GM18511 (cell line): Measurements from ENCODE around the gene DTL.
A peak's percentile ranks its signal among the peaks of the same experiment; 100 is the strongest.
"Not testable (repeated sequence)": the region's sequence is repeated elsewhere in the genome, so short reads cannot be mapped to it uniquely, and the experiment has no call there.

Source experiments
- ATAC-seq: cut with Tn5 transposase; IDR thresholded peaks from one replicate; pipeline ENCODE4 v1.9.1; 2021; ENCODE audit warnings: mild to moderate bottlenecking, moderate library complexity; ENCODE audit not compliant: unreplicated experiment

DTL gene, protein sequence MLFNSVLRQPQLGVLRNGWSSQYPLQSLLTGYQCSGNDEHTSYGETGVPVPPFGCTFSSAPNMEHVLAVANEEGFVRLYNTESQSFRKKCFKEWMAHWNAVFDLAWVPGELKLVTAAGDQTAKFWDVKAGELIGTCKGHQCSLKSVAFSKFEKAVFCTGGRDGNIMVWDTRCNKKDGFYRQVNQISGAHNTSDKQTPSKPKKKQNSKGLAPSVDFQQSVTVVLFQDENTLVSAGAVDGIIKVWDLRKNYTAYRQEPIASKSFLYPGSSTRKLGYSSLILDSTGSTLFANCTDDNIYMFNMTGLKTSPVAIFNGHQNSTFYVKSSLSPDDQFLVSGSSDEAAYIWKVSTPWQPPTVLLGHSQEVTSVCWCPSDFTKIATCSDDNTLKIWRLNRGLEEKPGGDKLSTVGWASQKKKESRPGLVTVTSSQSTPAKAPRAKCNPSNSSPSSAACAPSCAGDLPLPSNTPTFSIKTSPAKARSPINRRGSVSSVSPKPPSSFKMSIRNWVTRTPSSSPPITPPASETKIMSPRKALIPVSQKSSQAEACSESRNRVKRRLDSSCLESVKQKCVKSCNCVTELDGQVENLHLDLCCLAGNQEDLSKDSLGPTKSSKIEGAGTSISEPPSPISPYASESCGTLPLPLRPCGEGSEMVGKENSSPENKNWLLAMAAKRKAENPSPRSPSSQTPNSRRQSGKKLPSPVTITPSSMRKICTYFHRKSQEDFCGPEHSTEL

DNA sequence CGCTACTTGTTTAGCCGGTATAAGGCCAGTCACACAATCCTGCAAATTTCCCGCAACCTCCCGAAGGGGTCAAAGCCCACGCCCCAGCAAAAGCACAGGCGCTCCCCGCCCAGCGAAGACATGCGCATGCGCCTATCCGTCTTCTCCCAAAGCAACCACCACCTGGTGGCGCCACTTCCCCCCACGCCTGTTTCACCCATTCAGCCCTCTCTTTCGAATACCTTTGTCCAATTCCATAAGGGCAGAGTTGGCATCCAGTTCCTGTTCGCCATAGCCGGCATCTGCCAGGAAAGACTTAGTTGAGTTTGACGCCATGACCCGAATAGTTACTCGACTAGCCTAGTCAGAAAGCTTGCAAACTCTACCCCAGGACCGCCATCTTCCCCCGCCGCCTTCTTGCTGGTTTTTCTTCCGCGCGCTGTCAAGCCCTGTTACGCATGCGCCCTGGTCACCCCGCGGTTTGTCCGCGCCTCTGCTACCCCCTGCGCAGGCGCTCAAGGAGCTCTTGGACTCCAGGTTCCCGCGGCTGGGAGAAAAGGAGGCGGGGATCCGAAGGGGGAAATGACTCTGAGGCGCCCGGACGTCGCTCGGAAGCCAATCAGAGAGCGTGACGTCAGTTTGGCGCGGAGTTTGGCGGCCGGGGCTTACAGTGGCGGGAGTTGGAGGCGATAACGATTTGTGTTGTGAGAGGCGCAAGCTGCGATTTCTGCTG, at the start of gene DTL, which contains the start of gene INTS7:
TSS of gene DTL (plus strand) at position 626 of the 712 bp plus-strand sequence. CDS start 143 bp downstream, outside the sequence.
TSS of gene INTS7 (minus strand) at position 435 of the 712 bp plus-strand sequence. CDS start at position 315, 120 bp downstream.
- peak; percentile 80 for ATAC-seq

DNA sequence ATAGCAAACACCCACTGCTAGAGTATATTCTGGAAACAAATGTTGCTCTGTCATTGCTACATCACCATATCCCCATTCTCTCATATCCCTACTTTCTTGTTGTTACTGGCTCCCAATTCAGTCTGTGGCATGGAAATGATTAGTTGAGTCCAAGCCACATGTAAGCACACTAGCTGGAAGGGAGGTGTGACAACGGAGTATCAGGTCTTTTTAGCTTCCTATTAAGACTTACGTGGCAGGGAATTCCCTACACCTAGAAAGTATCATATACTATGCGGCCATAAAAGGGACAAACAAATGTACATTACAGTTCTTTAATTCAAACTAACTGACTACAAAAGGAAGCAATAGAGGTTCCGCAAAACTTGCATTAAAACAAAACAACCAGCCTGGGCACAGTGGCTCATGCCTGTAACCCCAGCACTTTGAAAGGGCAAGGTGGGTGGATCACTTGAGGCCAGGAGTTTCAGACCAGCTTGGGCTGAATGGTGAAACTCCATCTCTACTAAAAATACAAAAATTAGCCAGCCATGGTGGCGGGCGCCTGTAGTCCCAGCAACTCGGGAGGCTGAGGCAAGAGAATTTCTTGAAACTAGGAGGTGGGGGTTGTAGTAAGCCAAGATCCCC, 48.8 kb upstream of the DTL start:
- ATAC-seq, result no peak

DNA sequence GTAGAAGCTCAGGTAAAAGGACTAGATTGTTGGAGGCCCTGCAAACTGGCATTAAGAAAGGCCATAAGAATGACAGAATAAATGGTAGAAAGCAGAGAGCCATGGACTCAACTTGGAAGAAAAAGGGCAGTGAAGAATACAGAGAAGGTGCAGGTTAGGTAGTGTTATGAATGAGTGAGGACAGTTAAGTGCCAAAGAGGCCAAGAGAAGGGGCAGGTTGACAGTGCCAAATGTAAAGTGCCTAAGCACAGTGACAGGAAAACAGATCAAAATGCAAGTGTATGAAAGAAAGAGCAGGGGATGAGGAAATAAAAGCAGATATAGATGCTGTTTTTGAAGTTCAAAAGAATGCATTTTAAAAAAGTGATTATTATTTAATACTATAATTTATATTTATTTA, 43.9 kb upstream of the DTL start:
- no peak for ATAC-seq

DNA sequence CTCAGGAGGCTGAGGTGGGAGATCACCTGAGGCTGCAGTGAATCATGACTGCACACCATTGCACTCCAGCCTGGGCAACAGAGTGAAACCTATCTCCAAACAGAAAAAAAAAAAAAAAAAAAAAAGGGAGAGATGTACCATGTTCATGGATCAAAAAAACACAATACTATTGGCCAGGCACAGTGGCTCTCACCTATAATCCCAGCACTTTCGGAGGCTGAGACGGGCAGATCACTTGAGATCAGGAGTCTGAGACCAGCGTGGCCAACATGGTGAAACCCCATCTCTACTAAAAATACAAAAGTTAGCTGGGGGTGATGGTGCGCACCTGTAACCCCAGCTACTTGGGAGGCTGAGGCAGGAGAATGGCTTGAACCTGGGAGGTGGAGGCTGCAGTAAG, 38.1 kb upstream of the DTL start:
- ATAC-seq, result not testable (repeated sequence)

DNA sequence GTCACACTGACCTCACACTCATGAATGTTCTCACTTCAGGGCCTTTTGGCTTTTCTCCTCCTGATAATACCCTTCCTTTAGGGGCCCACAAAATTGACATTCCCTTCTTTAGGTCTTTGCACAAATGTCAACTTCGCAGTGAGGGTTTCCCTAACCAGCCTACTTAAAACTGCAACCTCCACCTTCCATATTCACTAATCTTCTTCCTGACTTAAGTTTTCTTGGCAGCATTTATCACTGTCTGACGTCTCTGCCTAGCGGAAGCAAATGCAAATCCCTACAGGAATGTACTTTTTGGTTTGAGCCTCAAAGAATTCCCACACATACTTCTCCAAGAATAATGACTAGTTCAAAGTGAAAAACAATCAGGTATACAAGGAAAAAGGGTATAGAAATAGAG, 33.0 kb upstream of the DTL start:
- ATAC-seq, result no peak

DNA sequence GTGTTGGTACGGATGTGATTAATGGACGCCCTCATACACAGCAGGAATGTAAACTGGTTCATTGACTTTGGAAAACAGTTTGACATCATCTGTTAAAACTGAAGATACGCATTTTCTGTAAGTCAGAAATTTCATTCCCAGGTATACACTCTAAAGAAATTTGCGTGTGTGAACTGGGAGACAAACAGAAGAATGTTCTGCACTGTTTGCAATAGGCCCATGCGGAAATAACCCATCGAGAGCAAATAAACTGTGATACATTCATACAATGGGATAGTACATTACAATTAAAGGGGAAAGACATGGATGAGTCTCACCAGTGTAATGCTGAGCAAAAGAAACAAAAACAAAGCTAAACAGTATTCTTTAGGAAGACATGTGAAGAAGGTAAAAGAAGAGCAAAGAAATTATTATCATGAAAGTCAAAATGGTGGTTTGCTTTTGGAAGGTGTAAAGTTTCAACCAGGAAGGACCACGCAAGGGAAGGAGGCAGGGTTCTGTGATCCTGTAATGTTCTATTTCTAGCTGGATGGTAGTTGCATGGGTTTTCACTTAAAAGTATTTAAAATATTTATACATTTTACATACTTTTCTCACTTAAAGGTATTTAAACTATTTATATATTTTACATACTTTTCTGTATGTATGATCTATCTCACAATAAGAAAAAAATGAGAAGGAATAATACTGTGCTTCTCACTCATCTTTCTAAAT, 30.5 kb upstream of the DTL start:
- ATAC-seq, result no peak

DNA sequence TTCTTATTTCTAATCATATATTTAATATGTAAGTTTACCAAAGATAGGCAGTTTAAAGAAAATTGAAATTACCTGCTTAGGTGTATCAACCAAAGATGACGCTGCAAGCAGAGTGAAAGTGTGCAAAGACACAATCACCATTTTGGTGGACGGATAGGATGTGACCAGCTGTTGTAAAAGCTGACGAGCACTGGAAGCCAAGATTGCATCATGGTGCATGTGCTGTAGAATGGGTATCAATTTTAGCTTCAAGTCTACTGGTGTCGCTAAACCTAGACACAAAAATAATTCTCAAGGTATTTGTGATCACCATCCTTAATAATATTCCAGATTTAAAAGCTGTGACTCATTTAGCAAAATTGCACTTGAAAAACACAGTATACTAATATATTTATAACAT, 28.4 kb upstream of the DTL start:
- ATAC-seq, result no peak

DNA sequence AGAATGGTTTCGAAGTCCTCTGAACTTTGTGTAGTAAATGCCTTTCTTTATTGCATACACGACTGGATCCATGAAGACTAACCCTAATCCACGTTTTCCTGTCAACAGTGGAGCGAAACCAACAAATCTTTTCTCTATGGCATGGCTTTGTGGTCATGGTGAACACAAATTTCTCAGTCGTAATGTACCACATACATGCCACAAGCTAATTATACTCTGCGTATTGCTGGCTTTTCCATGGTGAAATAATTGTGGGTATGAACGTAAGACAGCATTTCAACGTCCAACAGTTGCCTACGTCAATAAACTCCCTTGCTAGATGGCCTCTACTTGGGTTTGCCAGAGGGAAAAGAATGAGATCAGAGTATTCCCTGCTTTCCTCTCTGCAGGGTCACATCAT, 27.7 kb upstream of the DTL start:
- no peak for ATAC-seq

DNA sequence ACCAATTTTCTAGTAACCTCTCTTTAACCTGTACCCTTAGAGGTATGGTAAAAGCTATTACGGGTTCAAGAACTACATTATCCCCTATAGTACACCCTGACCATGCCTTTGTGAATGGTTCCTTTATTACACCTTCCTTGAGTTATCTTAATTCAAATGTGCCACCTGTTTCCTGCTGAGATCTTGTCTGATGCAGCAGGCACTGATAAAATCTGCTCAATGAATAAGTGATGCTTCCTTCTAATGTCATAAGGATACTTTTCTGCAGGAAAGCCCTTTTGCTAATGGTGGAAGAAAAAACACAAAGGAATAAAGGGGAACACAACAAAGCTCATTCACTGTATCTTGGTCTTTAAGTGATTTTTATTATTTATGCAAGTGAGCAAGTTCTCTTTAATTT, 26.0 kb upstream of the DTL start:
- ATAC-seq, result no peak

DNA sequence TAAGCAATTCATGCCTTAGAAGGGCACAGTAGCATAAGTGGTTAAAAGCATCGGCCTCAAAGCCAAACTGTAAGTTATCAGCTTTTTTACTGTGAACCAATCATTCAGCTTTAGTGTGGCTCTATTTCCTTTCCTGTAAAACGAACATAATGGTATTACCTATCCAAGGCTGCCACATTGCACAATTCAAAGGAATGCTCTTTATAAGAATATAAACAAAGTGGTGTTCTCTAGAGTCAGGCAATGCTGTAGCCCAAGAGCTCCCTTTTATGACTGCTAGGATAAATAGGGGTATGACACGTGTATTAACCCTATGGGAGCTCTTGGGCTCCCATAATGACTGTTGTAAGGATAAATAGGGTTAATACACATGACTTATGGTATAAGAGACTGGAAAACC, 25.5 kb upstream of the DTL start:
- ATAC-seq, result no peak

DNA sequence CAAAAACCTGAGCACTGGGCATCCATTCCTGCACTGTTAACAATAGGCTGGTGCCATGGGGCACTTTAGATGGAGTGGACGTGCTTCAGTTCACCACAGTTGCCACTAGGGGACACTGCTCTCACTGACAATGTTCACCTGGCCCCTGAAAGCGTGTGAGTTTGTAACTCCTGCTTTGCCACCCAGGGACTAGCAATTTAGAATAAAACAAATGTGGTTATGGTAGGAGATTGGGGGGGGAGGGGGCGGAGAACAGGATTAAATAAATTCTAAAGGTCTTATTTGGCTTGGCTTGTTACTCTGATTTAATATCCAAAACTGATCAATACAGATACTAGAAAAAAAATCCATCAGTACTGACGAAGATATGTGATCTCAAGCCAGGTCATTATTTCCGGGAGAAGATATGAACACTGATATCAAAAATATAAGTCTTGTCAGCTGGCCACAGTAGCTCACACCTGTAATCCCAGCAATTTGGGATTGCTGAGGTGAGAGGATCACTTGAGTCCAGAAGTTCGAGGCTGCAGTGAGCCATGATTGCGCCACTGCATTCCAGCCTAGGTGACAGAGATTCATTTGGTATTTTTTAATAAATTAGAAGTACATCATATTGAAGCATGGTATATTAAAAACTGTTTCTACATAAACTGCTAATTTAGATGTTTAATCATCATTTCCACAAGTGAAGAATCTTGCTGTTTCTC, 23.4 kb upstream of the DTL start:
- peak; percentile 81 for ATAC-seq

DNA sequence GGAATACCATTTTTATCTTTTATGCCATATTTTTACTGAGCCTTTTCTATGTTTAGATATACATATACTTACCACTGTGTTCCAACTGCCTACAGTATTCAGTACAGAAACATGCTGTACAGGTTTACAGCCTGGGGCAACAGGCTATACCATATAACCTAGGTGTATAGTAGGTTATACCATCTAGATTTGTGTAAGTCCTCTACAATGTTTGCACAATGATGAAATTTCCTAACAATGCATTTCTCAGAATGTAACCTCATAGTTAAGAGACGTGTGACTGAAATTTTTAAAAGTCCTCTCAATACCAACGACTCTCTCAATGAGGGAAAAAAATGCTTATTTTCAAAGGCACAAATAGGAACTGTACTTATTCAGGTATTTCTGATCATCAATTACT, 21.9 kb upstream of the DTL start:
- no peak for ATAC-seq

DNA sequence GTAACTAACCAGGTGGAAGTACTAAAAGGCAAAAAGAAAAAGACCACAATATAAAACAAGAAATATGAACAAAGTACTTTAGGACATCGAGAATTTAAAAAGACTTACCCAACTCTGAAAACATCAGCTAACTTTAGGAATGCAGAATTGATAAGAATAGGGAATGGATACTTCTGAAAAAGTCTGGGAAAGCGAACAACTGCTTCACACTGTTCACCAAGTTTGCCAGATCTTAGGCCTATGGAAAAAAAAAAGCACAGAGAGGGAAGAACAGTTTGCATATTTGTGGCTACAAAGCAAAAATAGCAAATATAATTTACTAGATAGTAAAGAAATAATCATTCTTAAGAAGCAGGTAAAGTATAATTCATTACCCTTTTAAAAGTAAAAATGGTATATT, 14.6 kb upstream of the DTL start:
- no peak for ATAC-seq

DNA sequence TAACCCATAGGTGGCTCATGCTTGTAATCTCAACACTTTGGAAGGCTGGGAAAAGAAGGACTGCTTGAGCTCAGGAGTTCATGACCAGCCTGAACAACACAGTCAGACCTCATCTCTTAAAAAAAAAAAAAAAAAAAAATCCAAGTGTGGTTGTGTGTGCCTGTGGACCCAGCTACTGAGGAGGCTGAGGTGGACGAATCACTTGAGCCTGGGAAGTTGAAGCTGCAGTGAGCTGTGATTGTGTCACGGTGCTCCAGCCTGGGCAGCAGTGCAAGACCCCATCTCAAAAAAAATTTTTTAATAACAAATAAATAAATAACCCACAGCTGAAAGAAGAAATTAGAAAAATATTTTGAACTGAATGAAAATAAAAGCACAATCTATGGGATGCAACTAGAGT, 14.0 kb upstream of the DTL start:
- no peak for ATAC-seq

DNA sequence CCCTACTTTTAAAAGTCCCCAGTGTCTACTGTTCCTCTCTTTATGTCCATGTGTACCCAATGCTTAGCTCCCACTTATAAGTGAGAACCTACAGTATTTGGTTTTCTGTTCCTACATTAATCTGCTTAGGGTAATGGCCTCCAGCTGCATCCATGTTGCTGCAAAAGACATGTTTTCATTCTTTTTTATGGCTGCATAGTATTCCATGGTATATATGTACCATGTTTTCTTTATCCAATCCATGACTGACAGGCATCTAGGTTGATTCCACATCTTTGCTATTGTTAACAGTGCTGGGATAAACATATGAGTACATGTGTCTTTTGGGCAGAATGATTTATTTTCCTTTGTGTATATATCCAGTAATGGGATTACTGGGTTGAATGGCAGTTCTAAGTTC, 12.6 kb upstream of the DTL start:
- ATAC-seq, result not testable (repeated sequence)

DNA sequence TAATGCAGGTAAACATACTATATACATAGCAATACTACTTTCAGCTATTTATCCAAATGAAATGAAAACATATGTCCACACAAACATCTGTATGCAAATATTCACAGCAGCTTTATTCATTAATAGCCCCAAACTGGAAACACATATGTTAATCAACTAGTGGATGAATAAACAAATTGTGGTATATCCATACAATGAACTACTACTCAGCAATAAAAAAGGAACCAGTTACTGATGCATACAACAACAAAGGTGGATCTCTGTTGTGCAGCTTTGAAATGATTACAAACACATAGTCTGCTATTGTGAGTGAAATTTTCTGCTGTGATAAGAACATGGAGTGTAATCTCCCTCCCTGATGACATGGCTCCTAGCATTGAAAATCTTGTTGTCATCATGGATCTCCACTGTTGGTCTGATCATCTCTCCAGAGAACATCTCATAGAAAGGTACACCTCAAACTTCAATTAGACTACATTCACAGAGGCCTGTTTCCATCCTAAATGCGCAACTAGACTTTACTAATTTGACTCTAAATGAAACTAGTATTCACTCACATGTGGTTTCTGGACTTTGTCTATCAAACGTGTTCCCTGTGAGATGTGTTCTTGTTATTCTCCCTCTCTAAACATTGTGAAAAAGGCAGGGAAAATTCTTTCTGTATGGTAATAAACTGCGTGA, 10.9 kb upstream of the DTL start:
- no peak for ATAC-seq

DNA sequence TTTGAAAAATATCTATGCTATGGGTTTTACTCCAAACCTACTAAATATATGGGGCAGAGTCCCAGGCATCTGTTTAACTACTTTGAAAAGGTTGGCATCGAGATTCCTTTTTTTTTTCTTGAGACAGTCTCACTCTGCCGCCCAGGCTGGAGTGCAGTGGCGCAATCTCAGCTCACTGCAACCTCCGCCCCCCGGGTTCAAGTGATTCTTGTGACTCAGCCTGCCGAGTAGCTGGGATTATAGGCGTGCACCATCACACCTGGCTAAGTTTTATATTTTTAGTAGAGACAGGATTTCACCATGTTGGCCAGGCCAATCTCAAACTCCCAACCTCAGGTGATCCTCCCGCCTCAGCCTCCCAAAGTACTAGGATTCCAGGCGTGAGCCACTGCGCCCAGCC, 7.8 kb upstream of the DTL start:
- ATAC-seq, result not testable (repeated sequence)

DNA sequence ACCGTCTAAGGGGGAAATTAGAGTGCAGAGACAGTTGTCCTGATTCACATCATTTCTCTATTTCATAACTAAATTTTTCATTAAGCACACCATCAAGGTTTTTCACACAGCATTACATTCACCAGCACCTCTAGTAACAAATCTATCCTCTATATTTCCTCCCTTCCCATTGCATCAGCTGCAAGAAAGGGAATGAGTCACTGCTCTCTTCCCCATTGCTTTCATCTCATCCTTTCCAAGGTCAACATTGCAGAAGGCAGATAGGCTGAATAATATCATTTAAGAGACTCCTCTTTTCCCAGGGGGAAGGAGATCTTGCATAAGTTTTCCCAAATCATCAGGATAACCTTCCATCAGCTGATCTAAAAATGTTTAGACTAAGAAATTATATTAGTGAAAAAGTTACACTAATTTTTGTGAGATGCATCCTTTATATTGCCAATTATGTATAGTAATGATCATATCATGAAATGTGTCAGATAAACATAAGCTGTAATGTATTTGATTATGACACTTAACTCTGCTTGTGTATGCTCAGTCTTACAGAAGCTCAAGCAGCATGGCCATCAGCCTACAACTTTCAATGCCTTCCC, 4.5 kb upstream of the DTL start:
- no peak for ATAC-seq
